ENCODE data around the gene RNF181.

Gene RNF181

DNA sequence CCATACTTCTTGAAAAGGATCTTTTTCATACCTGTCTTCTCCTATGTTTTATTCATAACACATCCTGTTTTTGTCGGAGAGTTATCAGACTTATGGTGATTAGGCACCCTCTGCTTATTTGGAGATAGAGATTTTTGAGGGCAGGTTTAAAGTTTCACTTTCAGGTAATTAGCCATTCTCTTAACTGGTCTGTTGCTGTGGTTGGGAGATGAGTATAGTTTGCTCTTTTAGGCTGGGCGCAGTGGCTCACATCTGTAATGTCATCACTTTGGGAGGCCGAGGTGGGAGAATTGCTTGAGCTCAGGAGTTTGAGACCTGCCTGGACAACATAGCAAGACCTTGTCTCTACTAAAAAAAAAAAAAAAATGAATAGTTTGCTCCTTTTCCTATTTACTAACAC, 47.2 kb downstream of the RNF181 start:
- no peak overlapping the region for H3K4me3 ChIP-seq (ENCODE audit: low read length)
- TF ChIP-seq, protein P1, sequence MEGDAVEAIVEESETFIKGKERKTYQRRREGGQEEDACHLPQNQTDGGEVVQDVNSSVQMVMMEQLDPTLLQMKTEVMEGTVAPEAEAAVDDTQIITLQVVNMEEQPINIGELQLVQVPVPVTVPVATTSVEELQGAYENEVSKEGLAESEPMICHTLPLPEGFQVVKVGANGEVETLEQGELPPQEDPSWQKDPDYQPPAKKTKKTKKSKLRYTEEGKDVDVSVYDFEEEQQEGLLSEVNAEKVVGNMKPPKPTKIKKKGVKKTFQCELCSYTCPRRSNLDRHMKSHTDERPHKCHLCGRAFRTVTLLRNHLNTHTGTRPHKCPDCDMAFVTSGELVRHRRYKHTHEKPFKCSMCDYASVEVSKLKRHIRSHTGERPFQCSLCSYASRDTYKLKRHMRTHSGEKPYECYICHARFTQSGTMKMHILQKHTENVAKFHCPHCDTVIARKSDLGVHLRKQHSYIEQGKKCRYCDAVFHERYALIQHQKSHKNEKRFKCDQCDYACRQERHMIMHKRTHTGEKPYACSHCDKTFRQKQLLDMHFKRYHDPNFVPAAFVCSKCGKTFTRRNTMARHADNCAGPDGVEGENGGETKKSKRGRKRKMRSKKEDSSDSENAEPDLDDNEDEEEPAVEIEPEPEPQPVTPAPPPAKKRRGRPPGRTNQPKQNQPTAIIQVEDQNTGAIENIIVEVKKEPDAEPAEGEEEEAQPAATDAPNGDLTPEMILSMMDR (conservative IDR thresholded peaks at IDR 0.05; ENCODE audit: low read length): no peak
- no peak for DNase-seq (ENCODE audit: low read depth)

DNA sequence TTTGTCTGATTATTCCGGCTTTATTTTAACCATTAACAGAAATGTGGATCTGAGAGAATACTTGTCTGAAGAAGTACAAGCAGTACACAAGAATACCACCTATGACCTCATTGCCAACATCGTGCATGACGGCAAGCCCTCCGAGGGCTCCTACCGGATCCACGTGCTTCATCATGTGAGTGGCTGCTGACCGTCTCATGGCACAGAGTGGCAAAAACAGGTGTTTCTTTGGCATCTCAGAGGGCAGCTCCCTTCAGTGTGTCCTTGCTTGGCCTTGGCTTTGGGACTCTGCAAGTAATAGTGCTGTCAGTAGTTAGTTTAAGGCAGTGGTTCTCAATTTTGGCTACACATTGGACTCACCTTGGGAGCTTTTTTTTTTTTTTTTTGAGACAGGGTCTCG, 49.4 kb downstream of the RNF181 start:
- TF ChIP-seq, protein P1 (conservative IDR thresholded peaks at IDR 0.05; ENCODE audit: low read length): no peak
- H3K4me3 ChIP-seq (ENCODE audit: low read length): no peak overlapping the region
- DNase-seq (ENCODE audit: low read depth): no peak

DNA sequence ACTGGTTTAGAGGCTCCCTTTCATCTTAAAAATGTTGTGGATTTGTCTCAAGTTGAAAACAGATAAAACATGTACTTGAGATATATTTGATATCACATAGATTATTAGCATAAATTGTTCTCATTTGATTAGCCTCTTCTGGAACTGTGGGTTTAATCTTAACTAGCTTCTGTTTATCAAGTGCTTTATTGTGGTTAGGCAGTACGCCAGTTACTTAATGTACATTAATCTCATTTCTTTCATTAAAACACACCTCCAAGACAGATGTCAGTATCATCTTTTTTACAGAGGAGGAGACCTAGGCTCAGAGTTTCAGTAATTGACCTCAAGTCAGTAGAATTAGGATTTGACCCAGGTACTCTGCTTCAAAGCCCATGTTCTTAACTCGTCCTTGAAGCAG, 50.6 kb downstream of the RNF181 start:
- DNase-seq (ENCODE audit: low read depth): no peak
- TF ChIP-seq, protein P1 (conservative IDR thresholded peaks at IDR 0.05; ENCODE audit: low read length): no peak

More for the DNA sequence above, 50.6 kb downstream of the RNF181 start:
- no peak overlapping the region for H3K4me3 ChIP-seq (ENCODE audit: low read length)

Measured in AG10803 (cell line).